ENCODE data around the gene JAM3.

Gene JAM3

DNA sequence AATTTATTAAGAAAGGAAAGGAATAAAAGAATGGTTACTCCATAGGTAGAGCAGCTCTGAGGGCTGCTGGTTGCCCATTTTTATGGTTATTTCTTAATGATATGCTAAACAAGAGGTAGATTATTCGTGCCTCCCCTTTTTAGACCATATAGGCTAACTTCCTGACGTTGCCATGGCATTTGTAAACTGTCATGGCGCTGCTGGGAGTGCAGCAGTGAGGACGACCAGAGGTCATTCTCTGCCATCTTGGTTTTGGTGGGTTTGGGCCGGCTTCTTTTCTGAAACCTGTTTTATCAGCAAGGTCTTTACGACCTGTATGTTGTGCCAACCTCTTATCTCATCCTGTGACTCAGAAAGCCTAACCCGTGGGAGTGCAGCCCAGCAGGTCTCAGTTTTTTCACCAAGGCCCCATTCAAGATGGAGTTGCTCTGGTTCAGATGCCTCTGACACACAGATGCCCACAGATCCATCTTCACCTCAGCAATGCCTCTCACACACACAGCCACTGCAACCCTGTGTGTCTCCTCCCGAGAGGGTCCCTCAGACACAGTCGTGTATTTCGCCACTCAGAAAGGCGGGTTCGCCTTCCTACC lies 16.4 kb upstream of the JAM3 start:
- no peak for DNase-seq (ENCODE audit: low read depth)
- no peak for TF ChIP-seq CTCF (conservative IDR thresholded peaks at IDR 0.05; ENCODE audit: low read depth, low read length)
- no peak overlapping the region for H3K4me3 ChIP-seq (ENCODE audit: low read depth, low read length)

GRCh38 chr11:134052988-134053945 lies 15.6 kb upstream of the JAM3 start:
- TF ChIP-seq CTCF (conservative IDR thresholded peaks at IDR 0.05; ENCODE audit: low read depth, low read length), result no peak
- no peak for DNase-seq (ENCODE audit: low read depth)
- H3K4me3 ChIP-seq (ENCODE audit: low read depth, low read length), result no peak overlapping the region

DNA sequence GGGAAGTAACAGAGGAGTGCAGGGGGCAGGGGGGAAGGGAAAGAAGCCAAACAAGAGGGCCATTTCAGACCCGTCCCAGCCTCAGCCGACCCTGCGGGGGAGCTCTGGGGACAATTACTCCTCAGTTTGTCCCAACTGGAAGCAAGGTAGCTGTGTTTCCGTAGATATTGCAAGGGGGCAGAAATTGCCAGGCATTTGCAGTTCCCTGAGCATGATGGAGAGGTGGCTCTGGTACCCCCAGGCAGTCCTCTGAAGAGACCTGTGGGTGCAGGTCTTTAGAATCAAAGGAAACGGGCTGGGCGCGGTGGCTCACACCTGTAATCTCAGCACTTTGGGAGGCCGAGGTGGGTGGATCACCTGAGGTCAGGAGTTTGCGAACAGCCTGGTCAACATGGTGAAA lies 13.8 kb upstream of the JAM3 start:
- no peak for DNase-seq (ENCODE audit: low read depth)
- H3K4me3 ChIP-seq (ENCODE audit: low read depth, low read length), result no peak overlapping the region
- TF ChIP-seq CTCF (conservative IDR thresholded peaks at IDR 0.05; ENCODE audit: low read depth, low read length), result no peak

DNA sequence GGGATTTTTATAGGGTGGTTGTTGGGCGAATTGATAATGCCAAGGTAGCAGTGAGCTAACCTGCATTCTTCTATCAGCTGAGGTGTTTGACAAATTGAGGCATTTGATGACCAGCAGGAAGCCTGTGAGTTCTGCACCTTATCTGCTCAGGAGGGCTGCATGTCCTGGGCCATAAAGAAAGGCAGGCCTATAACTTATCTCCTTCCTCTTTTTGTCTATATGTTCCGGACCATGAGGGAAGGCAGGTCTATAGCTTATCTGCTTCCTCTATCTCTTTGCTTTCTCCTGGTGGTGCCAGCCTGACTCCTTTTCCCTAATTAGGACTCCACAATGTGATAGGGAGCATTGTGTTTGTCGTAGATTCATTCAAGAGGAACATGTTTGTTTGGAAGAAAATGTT lies 8.6 kb upstream of the JAM3 start:
- H3K4me3 ChIP-seq (ENCODE audit: low read depth, low read length), result no peak overlapping the region
- no peak for DNase-seq (ENCODE audit: low read depth)
- no peak for TF ChIP-seq CTCF (conservative IDR thresholded peaks at IDR 0.05; ENCODE audit: low read depth, low read length)

GRCh38 chr11:134062265-134063123 lies 6.4 kb upstream of the JAM3 start:
- no peak for TF ChIP-seq CTCF (conservative IDR thresholded peaks at IDR 0.05; ENCODE audit: low read depth, low read length)
- no peak overlapping the region for H3K4me3 ChIP-seq (ENCODE audit: low read depth, low read length)
- no peak for DNase-seq (ENCODE audit: low read depth)

GRCh38 chr11:134063124-134063495 lies 5.8 kb upstream of the JAM3 start:
- TF ChIP-seq CTCF (conservative IDR thresholded peaks at IDR 0.05; ENCODE audit: low read depth, low read length), result no peak
- no peak overlapping the region for H3K4me3 ChIP-seq (ENCODE audit: low read depth, low read length)
- DNase-seq (ENCODE audit: low read depth), result no peak

Data from choroid plexus epithelial cell (primary cell).